ENCODE results near the gene GRIP1.

Gene GRIP1

DNA sequence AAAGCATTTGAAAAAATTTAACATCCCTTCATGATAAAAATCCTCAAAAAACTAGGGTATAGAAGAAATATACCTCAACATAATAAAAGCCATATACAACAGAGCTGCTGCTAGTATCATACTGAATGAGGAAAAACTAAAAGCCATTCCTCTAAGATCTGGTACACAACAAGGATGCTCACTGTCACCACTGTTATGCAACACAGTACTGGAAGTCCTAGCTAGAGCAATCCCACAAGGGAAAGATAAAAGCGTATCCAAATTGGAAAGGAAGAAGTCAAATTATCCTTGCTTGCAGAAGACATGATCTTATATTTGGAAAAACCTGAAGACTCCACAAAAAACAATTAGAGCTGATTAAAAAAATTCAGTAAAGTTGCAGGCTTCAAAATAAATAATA is 261.7 kb downstream of the GRIP1 start:
- peaks cover 5% of the 10 kb centered on the region for H3K27me3 Mint-ChIP-seq
- no peaks in the 10 kb centered on the region for H3K9me3 Mint-ChIP-seq (ENCODE audit: low read depth)
- H3K36me3 Mint-ChIP-seq: peaks cover 5% of the 10 kb centered on the region
- H3K27ac Mint-ChIP-seq: no peak overlapping the region
- H3K4me3 Mint-ChIP-seq: no peak overlapping the region
- H3K4me1 Mint-ChIP-seq (ENCODE audit: low read depth): no peaks in the 10 kb centered on the region

DNA sequence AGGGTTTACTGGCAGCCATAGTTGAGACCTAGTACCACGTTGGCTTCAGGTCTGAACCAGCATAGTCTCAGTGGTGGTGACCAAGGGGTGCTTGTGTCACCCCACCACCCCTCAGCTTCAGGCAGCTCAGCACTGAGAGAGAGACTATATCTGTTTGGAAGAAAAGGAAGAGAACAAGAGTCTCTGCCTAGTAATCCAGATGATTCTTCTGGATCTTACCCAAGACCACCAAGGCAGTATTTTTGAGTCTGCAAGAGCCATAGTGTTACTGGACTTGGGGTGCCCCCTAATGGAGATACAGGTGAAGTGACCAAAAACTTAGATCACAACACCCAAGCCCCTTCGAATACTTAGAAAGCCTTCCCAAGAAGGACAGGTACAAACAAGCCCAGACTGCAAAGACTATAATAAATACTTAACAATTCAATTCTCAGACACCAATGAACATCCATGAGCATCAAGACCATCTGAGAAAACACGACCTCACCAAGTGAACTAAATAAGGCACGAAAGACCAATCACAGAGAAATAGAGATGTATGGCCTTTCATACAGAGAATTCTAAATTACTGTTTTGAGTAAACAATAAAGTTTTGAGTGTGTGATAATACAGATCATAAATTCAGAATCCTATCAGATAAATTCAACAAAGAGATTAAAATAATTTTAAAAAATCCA is 269.5 kb downstream of the GRIP1 start:
- Mint-ChIP-seq H3K27me3 (peaks cover 9% of the 10 kb centered on the region), H3K9me3 (ENCODE audit: low read depth) (no peaks in the 10 kb centered on the region), H3K36me3 (peaks cover 5% of the 10 kb centered on the region), H3K4me1 (ENCODE audit: low read depth) (no peaks in the 10 kb centered on the region), H3K27ac (no peak overlapping the region), H3K4me3 (no peak overlapping the region)

DNA sequence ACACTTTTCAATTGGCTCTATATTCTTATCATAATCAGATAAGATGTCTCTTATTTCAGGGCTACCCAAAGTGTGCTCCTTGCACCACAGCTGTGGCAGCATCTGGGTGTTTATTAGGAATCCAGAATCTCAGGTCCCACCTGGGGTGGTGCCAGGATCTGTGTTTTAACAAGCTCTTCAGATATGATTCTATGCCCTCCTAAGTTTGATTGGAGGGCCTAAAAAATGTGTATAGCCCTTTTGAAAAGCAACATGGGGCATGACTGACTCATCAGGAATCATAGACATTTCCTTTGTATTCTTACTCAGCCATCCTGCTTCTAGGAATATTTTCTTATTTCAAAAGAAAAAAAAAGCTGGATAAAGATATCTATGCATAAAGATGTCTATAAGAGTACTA is 273.5 kb downstream of the GRIP1 start:
- Mint-ChIP-seq H3K4me1 (ENCODE audit: low read depth) (no peaks in the 10 kb centered on the region), H3K27me3 (peaks cover 5% of the 10 kb centered on the region), H3K36me3 (peaks cover 2% of the 10 kb centered on the region), H3K4me3 (no peak overlapping the region), H3K9me3 (ENCODE audit: low read depth) (no peaks in the 10 kb centered on the region), H3K27ac (no peak overlapping the region)

DNA sequence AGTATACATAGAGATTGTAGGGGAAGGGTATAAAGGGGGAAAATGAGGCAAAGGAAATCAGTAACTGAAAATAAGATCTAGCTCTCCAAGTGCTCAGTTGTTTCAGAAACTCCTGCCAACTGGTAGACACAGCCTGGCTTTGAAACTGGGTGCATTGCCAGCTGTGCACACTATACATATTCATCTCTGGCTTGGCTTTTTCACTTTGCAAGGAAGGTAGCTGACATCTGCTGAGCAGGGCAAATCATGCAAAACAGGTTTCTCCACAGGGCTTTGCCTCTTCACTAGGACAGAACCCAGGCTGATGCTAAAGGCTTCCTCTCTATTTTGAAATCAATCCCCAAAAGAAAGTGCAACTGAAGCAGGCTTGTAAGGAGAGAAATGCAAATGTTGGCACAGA is 275.1 kb downstream of the GRIP1 start:
- no peak overlapping the region for H3K27ac Mint-ChIP-seq
- H3K9me3 Mint-ChIP-seq (ENCODE audit: low read depth): no peaks in the 10 kb centered on the region
- H3K4me3 Mint-ChIP-seq: no peak overlapping the region
- peaks cover 6% of the 10 kb centered on the region for H3K27me3 Mint-ChIP-seq
- H3K36me3 Mint-ChIP-seq: no peaks in the 10 kb centered on the region
- no peaks in the 10 kb centered on the region for H3K4me1 Mint-ChIP-seq (ENCODE audit: low read depth)

DNA sequence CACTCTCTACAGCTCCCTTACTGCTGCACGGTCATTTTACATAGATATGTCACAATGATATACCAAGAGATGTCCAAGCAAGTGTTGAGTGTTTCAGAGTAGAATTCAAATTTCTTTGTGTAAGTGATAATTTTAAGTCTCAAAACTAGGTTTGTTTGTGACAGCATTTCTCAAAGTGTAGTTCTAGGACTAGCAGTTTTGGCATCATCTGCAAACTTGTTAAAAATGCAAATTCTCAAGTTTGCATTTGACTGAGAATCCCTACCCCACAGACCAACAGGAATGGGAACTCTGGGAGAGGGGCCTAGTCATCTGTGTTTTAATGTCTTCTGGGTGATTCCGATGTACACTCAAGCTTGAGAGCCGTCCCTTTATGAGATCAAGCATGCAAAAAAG is 279.0 kb downstream of the GRIP1 start:
- H3K36me3 Mint-ChIP-seq: peaks cover 4% of the 10 kb centered on the region

DNA sequence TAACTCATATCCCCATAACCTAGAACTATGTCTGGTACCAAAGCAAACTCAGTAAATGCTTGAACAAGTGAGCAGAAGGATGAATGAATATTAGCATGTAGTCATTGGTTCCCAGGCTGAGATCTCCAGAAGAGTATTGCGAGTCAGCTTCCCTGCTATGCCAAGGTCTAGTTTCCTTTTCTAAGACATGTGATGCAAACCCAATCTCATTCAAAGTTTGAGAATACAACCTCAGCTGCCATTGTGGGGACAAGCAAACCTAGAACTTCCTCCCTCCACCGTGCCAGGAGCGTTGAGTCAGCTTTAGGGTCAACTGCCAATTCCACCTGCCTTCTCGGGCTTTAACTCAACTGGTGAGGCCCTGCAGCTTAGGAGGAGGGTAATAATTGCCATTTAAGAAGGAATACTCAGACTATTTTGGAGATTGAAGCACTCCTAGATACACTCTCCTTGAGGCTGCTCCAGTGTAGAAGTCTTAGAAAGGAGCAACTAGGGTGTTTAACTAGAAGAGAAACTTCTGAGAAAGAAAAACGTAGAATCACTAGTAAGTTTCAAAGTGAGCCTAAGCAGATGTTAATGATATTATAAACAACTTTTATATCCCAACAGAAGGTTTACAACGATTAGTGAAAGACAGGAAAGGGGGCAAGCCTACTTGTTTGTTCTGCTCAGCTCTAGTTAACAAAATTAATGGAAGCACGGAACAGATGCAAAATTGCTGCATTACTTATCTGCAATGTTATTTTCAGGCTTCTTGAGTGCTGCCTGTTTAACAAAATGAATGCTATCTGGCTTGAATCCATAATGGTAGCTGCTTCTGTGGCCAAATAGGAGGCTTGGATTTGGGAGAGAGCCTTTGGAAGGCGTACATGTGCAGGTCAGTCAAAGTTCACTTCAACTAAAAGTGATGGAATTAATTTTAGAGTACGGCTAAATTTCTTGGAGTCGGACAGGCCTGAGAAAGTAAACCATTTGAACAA is 279.7 kb downstream of the GRIP1 start:
- Mint-ChIP-seq H3K4me3 (no peak overlapping the region), H3K4me1 (ENCODE audit: low read depth) (peaks cover 11% of the 10 kb centered on the region), H3K36me3 (peaks cover 4% of the 10 kb centered on the region), H3K27me3 (peaks cover 21% of the 10 kb centered on the region), H3K9me3 (ENCODE audit: low read depth) (no peaks in the 10 kb centered on the region), H3K27ac (no peak overlapping the region)

More for the DNA sequence above, 279.0 kb downstream of the GRIP1 start:
- Mint-ChIP-seq H3K4me1 (ENCODE audit: low read depth) (peaks cover 4% of the 10 kb centered on the region), H3K4me3 (no peak overlapping the region), H3K27ac (no peak overlapping the region), H3K9me3 (ENCODE audit: low read depth) (no peaks in the 10 kb centered on the region), H3K27me3 (peaks cover 16% of the 10 kb centered on the region)

DNA sequence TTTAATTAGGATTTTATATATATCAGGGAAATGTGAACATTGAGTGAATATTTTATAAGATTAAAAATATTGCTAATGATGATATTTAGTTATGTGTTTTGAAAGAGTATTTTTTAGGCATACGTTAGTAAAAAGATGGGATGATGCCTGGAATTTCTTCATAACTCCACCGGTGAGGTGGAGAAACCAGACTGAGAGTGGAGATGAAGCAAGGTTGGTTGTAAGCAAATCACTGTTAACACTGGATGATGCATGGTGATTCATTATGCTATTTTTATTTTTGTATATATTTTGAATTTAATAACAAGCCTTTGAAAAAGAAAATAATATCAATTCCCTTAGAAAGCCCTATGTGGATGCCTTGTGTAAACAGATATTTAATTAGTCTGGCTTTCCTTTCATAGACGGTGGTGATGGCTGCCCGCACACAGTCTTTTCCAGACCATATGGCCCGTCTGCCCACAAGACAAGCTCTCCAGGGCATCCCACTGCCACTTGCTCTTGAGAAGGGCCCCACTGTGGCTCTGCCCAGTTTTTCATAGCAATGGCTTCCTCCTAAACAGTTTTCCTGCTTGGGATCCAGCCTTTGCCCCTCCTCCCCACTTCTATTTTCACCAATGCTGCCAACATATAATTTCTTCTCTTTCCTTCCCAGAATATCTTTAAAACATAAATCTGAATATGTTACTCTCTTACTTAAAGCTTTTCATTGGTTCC is 281.1 kb downstream of the GRIP1 start:
- Mint-ChIP-seq H3K36me3 (peaks cover 4% of the 10 kb centered on the region), H3K27ac (no peak overlapping the region), H3K27me3 (peaks cover 25% of the 10 kb centered on the region), H3K4me1 (ENCODE audit: low read depth) (peaks cover 22% of the 10 kb centered on the region), H3K9me3 (ENCODE audit: low read depth) (no peaks in the 10 kb centered on the region), H3K4me3 (no peak overlapping the region)

DNA sequence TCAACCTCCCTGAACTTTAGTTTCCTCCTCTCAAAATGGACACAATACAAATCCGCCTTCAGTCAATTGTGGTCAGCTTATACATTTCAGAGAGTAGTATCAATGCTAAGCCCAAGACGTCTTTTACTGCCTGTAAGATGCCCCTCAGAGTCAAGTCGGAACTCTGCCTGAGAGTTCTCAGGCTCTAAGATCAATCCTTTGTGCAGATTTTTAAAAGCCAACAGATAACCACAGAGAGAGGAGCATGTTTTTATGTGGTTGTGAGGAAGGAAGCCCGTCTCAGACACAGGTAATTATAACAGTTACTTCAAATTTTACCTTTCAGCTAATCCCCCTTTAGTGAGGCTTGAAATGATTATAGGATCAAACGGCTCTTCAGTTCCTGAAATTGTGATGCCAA is 285.0 kb downstream of the GRIP1 start:
- Mint-ChIP-seq H3K27ac (no peak overlapping the region), H3K4me1 (ENCODE audit: low read depth) (peaks cover 25% of the 10 kb centered on the region), H3K36me3 (peaks cover 9% of the 10 kb centered on the region), H3K4me3 (peak overlapping the region; percentile 54), H3K9me3 (ENCODE audit: low read depth) (no peaks in the 10 kb centered on the region), H3K27me3 (peaks cover 38% of the 10 kb centered on the region)

DNA sequence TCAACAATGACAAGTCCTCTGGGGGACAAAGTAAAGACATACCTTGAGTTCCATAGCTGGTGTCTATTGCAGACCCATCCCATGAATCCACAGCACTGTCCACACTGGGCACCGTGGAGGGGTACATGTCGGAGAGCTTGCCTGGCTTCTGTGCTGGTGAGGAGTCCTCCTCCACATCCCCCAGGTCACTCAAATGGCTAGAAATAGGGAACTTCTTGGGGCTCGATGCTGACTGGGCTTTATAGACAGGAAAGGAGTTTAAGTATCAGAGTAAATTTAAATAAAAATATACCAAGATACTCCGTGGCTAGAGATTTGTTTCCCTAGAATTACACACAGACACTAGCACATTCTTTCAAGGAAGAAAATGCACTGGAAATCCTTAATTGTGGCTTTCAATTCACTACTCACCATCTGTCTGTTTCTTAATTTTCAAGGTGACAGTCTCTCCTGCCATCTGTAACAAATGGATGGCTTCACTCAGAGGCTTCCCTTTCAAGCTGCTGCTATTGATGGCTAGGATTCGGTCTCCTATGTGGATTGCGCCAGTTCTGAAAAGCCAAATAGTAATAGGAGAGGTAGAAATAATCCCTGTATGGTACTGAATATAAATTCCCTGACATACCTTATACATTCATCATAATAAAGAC is 286.5 kb downstream of the GRIP1 start:
- H3K4me3 Mint-ChIP-seq: no peak overlapping the region
- H3K27ac Mint-ChIP-seq: no peak overlapping the region
- no peaks in the 10 kb centered on the region for H3K9me3 Mint-ChIP-seq (ENCODE audit: low read depth)
- H3K27me3 Mint-ChIP-seq: peaks cover 40% of the 10 kb centered on the region
- H3K36me3 Mint-ChIP-seq: peaks cover 14% of the 10 kb centered on the region
- H3K4me1 Mint-ChIP-seq (ENCODE audit: low read depth): peaks cover 25% of the 10 kb centered on the region

DNA sequence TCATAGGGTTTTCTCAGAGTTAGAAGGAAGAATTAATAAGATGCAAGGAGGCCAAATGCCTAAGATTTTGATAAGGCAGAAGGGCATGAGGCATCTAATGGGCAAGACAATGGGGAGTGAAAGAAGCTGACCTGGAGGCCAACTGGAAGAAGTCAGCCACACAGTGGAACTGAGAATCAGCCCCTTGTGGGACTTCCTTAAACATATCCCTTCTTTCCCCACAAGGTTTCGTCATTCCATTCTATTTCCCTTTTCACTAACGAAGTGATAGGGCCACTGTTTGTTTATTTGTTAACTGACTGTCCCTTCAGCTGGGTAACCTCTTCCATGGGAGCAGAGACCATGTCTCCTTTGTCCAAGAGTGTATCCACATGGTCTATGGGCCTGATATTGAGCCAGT is 290.4 kb downstream of the GRIP1 start:
- Mint-ChIP-seq H3K4me3 (no peak overlapping the region), H3K36me3 (peaks cover 26% of the 10 kb centered on the region), H3K9me3 (ENCODE audit: low read depth) (peaks cover 2% of the 10 kb centered on the region)

DNA sequence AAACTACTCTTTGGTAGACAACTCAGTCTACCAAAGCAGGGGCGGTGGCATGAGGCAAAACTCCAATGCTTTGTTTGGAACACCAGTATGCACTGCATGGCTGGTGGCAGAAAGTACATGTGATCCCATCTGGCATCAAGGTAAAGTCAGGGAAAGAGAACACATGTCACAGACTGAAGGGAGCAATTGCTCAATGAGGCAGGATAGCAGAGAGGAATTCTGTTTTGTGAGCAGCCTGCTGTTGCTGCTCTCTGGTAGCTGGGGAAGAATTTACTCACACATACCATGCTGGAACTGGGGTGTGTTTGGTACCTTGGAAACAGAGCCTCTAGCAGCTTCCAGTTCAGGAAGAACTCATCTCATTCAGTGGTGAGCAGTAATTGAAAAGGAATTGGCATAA is 291.8 kb downstream of the GRIP1 start:
- H3K27ac Mint-ChIP-seq: no peak overlapping the region

More for the DNA sequence above, 290.4 kb downstream of the GRIP1 start:
- H3K27ac Mint-ChIP-seq: no peak overlapping the region
- peaks cover 9% of the 10 kb centered on the region for H3K4me1 Mint-ChIP-seq (ENCODE audit: low read depth)
- peaks cover 29% of the 10 kb centered on the region for H3K27me3 Mint-ChIP-seq

DNA sequence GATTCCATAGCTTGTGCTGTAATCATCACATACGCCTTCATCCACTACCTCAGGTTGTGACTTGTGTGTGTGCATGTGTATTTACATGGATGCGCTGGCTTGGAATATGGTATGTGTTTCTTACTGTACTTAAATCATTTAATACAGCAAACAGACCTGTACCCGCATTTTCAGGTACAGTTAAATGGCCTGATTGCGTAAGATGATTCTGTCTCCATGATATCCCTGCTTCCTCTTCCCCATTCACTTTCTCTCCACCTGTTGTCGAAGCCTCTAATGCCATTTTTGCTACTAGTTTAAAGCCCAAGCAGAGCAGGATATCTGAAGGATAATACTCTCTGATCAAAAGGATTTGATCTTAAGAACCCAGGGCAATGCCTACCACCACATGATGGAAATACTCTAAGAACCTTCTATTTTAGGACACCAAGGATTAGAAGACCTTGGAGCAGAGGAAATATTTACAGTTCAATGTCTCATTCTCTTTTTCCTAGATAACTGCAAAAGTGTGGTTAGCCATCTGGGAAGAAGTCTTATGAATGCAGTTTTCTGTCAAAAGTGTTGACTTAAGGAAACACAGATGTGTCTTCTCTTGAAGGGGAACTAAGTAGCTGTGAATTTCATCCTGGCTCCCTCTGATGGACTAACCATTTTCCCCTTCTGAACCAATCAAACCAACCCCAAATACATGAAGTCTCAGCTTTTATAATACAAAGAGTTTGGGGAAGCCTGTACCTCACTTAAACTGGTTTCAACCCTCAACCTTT is 297.9 kb downstream of the GRIP1 start:
- no peak overlapping the region for H3K4me3 Mint-ChIP-seq
- peaks cover 15% of the 10 kb centered on the region for H3K36me3 Mint-ChIP-seq
- peaks cover 4% of the 10 kb centered on the region for H3K27me3 Mint-ChIP-seq
- H3K27ac Mint-ChIP-seq: no peak overlapping the region
- peaks cover 2% of the 10 kb centered on the region for H3K4me1 Mint-ChIP-seq (ENCODE audit: low read depth)
- no peaks in the 10 kb centered on the region for H3K9me3 Mint-ChIP-seq (ENCODE audit: low read depth)

More for the DNA sequence above, 291.8 kb downstream of the GRIP1 start:
- H3K27me3 Mint-ChIP-seq: peaks cover 24% of the 10 kb centered on the region
- peaks cover 2% of the 10 kb centered on the region for H3K9me3 Mint-ChIP-seq (ENCODE audit: low read depth)
- peaks cover 2% of the 10 kb centered on the region for H3K4me1 Mint-ChIP-seq (ENCODE audit: low read depth)
- no peak overlapping the region for H3K4me3 Mint-ChIP-seq
- peaks cover 31% of the 10 kb centered on the region for H3K36me3 Mint-ChIP-seq

DNA sequence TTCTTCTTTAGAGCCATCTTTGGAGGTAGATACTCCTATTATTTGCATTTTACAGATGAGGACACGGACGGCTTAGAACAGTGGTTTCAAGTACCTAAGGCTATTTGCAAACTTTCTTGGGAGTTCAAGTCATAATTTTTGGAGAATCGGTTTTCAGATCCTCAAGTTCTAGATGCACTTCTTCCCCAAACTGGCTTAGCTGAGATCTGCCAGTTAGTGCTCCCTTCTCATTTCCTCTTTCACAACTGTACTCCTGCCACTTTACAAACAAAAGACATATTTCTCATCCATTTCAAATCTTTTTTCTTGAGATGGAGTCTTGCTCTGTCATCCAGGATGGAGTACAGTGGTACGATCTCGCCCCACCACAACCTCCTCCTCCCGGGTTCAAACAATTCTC is 299.3 kb downstream of the GRIP1 start:
- peaks cover 4% of the 10 kb centered on the region for H3K27me3 Mint-ChIP-seq
- peaks cover 2% of the 10 kb centered on the region for H3K4me1 Mint-ChIP-seq (ENCODE audit: low read depth)
- no peak overlapping the region for H3K4me3 Mint-ChIP-seq
- H3K9me3 Mint-ChIP-seq (ENCODE audit: low read depth): no peaks in the 10 kb centered on the region
- H3K27ac Mint-ChIP-seq: no peak overlapping the region
- peaks cover 13% of the 10 kb centered on the region for H3K36me3 Mint-ChIP-seq

DNA sequence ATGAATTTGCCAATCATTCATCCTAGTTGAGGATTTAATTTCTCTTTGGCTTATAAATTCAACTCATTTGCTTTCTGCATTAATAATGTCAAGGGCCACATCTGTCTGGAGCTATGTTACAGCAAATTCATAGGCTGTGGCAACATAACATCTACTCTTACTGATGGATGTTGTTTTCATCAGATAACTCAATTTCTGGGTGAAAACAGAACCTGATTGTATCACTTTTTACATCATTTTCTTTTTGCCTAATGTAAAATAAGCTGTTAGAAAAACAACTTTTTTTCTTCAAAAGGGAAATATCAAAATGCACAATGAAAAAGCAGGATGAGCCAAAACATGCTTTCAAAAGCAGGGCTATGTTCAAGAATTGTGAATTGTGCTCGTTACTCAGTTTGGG is 303.3 kb downstream of the GRIP1 start:
- Mint-ChIP-seq H3K4me3 (no peak overlapping the region), H3K36me3 (peaks cover 12% of the 10 kb centered on the region), H3K9me3 (ENCODE audit: low read depth) (no peaks in the 10 kb centered on the region), H3K27ac (no peak overlapping the region), H3K4me1 (ENCODE audit: low read depth) (no peaks in the 10 kb centered on the region), H3K27me3 (no peaks in the 10 kb centered on the region)

Measured in activated naive CD8-positive, alpha-beta T cell (primary cell).